Astrocyte (in vitro differentiated cells and primary cell): Measurements from ENCODE around the gene TMEM256. TPM values are rescaled to one million over a fixed set of nuclear protein-coding genes. Genes with fewer than 3 reads are reported as not detected.

Experiments
- DNase-seq: peaks from one replicate; pipeline ENCODE4 v3.0.0-alpha.2; 2010; ENCODE audit warnings: low read depth
- FAIRE-seq: peaks from 2 replicates; lab custom pipeline; 2011; peaks lifted over from hg19 to GRCh38; lab: Jason Lieb, UNC
- H2AFZ ChIP-seq: 2 replicates; pipeline ENCODE4 v1.6.0; 2012; ENCODE audit warnings: low read depth, low read length, inconsistent platforms
- H3K27ac ChIP-seq: 2 replicates; pipeline ENCODE4 v1.5.1; 2011; ENCODE audit warnings: low read depth, low read length, inconsistent platforms
- H3K27me3 ChIP-seq: 2 replicates; pipeline ENCODE4 v1.6.0; 2011; ENCODE audit warnings: low read length, inconsistent platforms; ENCODE audit not compliant: insufficient read depth
- H3K36me3 ChIP-seq: 2 replicates; pipeline ENCODE4 v1.5.1; 2011; ENCODE audit warnings: low read length, inconsistent platforms; ENCODE audit not compliant: insufficient read depth
- H3K4me1 ChIP-seq: 2 replicates; pipeline ENCODE4 v1.5.1; 2011; ENCODE audit warnings: low read length, inconsistent platforms; ENCODE audit not compliant: insufficient read depth
- H3K4me2 ChIP-seq: 2 replicates; pipeline ENCODE4 v1.6.0; 2012; ENCODE audit warnings: low read length, inconsistent platforms
- H3K4me3 ChIP-seq: 2 replicates; pipeline ENCODE4 v1.5.1; 2011; ENCODE audit warnings: low read depth, mild to moderate bottlenecking, low read length, inconsistent platforms; ENCODE audit not compliant: insufficient read depth
- H3K79me2 ChIP-seq: 2 replicates; pipeline ENCODE4 v1.6.0; 2012; ENCODE audit warnings: mild to moderate bottlenecking, low read length, inconsistent platforms; ENCODE audit not compliant: insufficient read depth
- H3K9ac ChIP-seq: 2 replicates; pipeline ENCODE4 v1.6.0; 2012; ENCODE audit warnings: mild to moderate bottlenecking, low read length, inconsistent platforms
- H3K9me3 ChIP-seq: 2 replicates; pipeline ENCODE4 v1.5.1; 2012; ENCODE audit warnings: low read depth, mild to moderate bottlenecking, low read length, inconsistent platforms; ENCODE audit not compliant: insufficient read depth
- H4K20me1 ChIP-seq: 2 replicates; pipeline ENCODE4 v1.6.0; 2012; ENCODE audit warnings: low read length, inconsistent platforms; ENCODE audit not compliant: insufficient read depth
- H3K27ac Mint-ChIP-seq: one replicate; pipeline ENCODE4 v1.8.0; 2021; ENCODE audit warnings: mild to moderate bottlenecking, mixed read lengths; ENCODE audit not compliant: unreplicated experiment
- H3K27me3 Mint-ChIP-seq: one replicate; pipeline ENCODE4 v1.8.0; 2021; ENCODE audit warnings: low read depth, mixed read lengths; ENCODE audit not compliant: unreplicated experiment
- H3K36me3 Mint-ChIP-seq: one replicate; pipeline ENCODE4 v1.8.0; 2021; ENCODE audit warnings: low read depth, mixed read lengths; ENCODE audit not compliant: unreplicated experiment
- H3K4me1 Mint-ChIP-seq: one replicate; pipeline ENCODE4 v1.8.0; 2021; ENCODE audit warnings: low read depth, mixed read lengths; ENCODE audit not compliant: unreplicated experiment
- H3K4me3 Mint-ChIP-seq: one replicate; pipeline ENCODE4 v1.8.0; 2021; ENCODE audit warnings: mild to moderate bottlenecking, moderate library complexity, mixed read lengths; ENCODE audit not compliant: unreplicated experiment
- H3K9me3 Mint-ChIP-seq: one replicate; pipeline ENCODE4 v1.8.0; 2021; ENCODE audit warnings: mild to moderate bottlenecking, mixed read lengths; ENCODE audit not compliant: unreplicated experiment
- EZH2 ChIP-seq: IDR thresholded peaks from 2 replicates; pipeline ENCODE4 v1.6.1; 2012; ENCODE audit warnings: mild to moderate bottlenecking, low read length, inconsistent platforms; ENCODE audit not compliant: insufficient read depth
- total RNA-seq: library from RNA; stranded (reverse); gene quantifications from 2 replicates; pipeline ENCODE4 v1.2.1, GENCODE V29; 2021
- TF ChIP-seq, protein P1 (sequence below): IDR thresholded peaks from 2 replicates; pipeline ENCODE4 v1.5.1; 2011; ENCODE audit warnings: low read depth, mild to moderate bottlenecking, inconsistent platforms, low read length, moderate library complexity; ENCODE audit not compliant: insufficient read depth

The TMEM256 gene
- total RNA-seq, 1 donor from 2014 or later, result 45.7 TPM

DNA sequence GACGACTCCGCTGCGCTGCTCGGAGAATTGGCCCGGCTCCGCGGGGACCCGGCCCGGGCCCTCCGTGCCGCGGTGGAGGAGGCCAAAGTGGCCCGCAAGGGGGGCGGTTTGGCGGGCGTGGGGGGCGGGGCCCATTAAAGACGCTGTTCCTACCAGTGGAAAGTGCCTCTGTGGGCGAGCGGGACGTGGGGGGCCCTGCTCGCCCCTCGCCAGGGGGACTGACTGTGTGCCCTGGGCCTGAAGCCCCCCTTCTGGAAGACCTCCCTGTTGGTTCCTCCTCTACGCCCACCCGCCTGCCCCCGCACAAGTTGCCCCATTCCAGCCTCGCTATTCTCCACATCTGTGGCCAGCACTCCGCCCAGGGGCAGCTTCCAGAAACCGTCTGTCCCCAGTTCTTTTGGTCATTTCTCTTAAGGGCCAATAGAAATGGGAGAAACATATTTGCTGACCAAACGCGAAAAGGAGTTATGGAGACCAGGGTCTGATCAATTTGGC is 33.5 kb upstream of the TMEM256 start:
- Histone ChIP-seq H3K27ac (no peak overlapping the region), H2AFZ (peak overlapping the region; percentile 68), H3K9me3 (no peaks in the 10 kb centered on the region), H3K4me2 (peak overlapping the region; percentile 84), H3K36me3 (no peaks in the 10 kb centered on the region), H3K4me3 (no peak overlapping the region), H4K20me1 (peaks cover 13% of the 10 kb centered on the region), H3K27me3 (peaks cover 27% of the 10 kb centered on the region), H3K79me2 (no peaks in the 10 kb centered on the region), H3K4me1 (peaks cover 27% of the 10 kb centered on the region), H3K9ac (no peak overlapping the region)
- no peak for DNase-seq
- no peak for FAIRE-seq
- Mint-ChIP-seq H3K36me3 (peaks cover 6% of the 10 kb centered on the region), H3K4me1 (peaks cover 13% of the 10 kb centered on the region), H3K9me3 (no peaks in the 10 kb centered on the region), H3K4me3 (peak overlapping the region; percentile 94), H3K27me3 (no peaks in the 10 kb centered on the region), H3K27ac (peak overlapping the region; percentile 88)
- TF ChIP-seq, protein P1, sequence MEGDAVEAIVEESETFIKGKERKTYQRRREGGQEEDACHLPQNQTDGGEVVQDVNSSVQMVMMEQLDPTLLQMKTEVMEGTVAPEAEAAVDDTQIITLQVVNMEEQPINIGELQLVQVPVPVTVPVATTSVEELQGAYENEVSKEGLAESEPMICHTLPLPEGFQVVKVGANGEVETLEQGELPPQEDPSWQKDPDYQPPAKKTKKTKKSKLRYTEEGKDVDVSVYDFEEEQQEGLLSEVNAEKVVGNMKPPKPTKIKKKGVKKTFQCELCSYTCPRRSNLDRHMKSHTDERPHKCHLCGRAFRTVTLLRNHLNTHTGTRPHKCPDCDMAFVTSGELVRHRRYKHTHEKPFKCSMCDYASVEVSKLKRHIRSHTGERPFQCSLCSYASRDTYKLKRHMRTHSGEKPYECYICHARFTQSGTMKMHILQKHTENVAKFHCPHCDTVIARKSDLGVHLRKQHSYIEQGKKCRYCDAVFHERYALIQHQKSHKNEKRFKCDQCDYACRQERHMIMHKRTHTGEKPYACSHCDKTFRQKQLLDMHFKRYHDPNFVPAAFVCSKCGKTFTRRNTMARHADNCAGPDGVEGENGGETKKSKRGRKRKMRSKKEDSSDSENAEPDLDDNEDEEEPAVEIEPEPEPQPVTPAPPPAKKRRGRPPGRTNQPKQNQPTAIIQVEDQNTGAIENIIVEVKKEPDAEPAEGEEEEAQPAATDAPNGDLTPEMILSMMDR, result no peak

DNA sequence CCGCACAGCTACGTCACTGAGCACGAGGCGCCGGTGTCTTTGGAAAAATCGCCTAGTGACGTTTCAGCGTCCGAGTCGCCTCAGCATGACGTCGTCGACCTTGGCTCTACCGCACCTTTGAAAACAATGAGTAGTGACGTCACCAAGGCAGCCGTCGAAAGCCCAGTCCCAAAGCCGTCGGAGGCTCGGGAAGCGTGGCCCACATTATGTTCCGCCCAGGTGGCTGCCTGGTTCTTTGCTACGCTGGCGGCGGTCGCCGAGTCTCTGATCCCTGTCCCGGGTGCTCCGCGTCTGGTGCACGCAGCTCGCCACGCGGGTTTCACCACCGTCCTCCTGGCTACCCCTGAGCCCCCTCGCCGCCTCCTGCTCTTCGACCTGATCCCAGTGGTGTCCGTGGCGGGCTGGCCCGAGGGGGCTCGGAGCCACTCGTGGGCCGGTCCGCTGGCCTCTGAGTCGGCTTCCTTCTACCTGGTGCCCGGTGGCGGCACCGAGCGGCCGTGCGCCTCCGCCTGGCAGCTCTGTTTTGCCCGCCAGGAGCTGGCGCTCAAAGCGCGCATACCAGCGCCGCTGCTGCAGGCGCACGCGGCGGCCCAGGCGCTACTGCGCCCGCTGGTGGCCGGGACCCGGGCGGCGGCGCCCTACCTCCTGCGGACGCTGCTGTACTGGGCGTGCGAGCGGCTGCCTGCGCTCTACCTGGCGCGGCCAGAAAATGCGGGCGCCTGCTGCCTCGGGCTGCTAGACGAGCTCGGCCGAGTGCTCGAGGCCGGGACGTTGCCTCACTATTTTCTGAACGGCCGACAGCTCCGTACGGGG is 32.9 kb upstream of the TMEM256 start:
- Mint-ChIP-seq H3K9me3 (no peaks in the 10 kb centered on the region), H3K4me3 (peak overlapping the region; percentile 92), H3K27ac (peak overlapping the region; percentile 58), H3K36me3 (peaks cover 3% of the 10 kb centered on the region), H3K4me1 (peaks cover 13% of the 10 kb centered on the region), H3K27me3 (no peaks in the 10 kb centered on the region)
- H3K9me3 ChIP-seq, result no peaks in the 10 kb centered on the region
- H3K79me2 ChIP-seq, result no peaks in the 10 kb centered on the region
- DNase-seq (peak; percentile 55), FAIRE-seq (no peak)
- H3K9ac ChIP-seq, result no peak overlapping the region
- H4K20me1 ChIP-seq, result peaks cover 13% of the 10 kb centered on the region
- peaks cover 27% of the 10 kb centered on the region for H3K27me3 ChIP-seq
- H2AFZ ChIP-seq, result peak overlapping the region; percentile 75
- peaks cover 27% of the 10 kb centered on the region for H3K4me1 ChIP-seq
- TF ChIP-seq EZH2, result no peak
- TF ChIP-seq, protein P1, result peak; percentile 39
- peak overlapping the region; percentile 84 for H3K4me2 ChIP-seq
- H3K27ac ChIP-seq, result no peak overlapping the region
- no peaks in the 10 kb centered on the region for H3K36me3 ChIP-seq
- H3K4me3 ChIP-seq, result no peak overlapping the region
